K562 (cell line): ENCODE results near the gene TALDO1. TPM values are rescaled to one million over a fixed set of nuclear protein-coding genes. Genes with fewer than 3 reads are reported as not detected.

Source experiments
- CBX1 ChIP-seq: sonication (generic); IDR thresholded peaks from 2 replicates; pipeline ENCODE4 v1.6.1; 2016; ENCODE audit warnings: antibody characterized with exemption, low read depth, mild to moderate bottlenecking
- CTCF ChIP-seq, 3 experiments: IDR thresholded peaks in 2 of 3; conservative IDR thresholded peaks in 1 of 3; 2 replicates each; pipeline ENCODE4 v1.5.1; 2011 to 2012; ENCODE audit warnings: low read length in 3 of 3, mild to moderate bottlenecking in 3 of 3, control low read depth in 2 of 3, improper control_type of control experiment in 1 of 3, inconsistent platforms in 1 of 3, low read depth in 1 of 3, mixed read lengths in 1 of 3, moderate library complexity in 1 of 3; ENCODE audit not compliant: insufficient read depth in 2 of 3
- HMGN3 ChIP-seq: IDR thresholded peaks from 2 replicates; pipeline ENCODE4 v1.6.1; 2011; ENCODE audit warnings: borderline replicate concordance, low read depth, mild to moderate bottlenecking, mixed read lengths, low read length; ENCODE audit not compliant: insufficient read length; ENCODE audit errors: extremely low read depth
- POLR2B ChIP-seq: fragments of 450-650 bp; IDR thresholded peaks from 2 replicates; pipeline ENCODE4 v1.6.1; 2018; ENCODE audit warnings: low read depth; ENCODE audit not compliant: partially characterized antibody
- ZFP91 ChIP-seq: sonication (generic); formaldehyde crosslinking; IDR thresholded peaks from 2 replicates; pipeline ENCODE4 v1.8.0; 2022; ENCODE audit warnings: mild to moderate bottlenecking, missing genetic modification reagents
- ZNF511 ChIP-seq: sonication (generic); formaldehyde crosslinking; IDR thresholded peaks from 2 replicates; pipeline ENCODE4 v1.8.0; 2022; ENCODE audit warnings: mild to moderate bottlenecking, missing genetic modification reagents
- polyA plus RNA-seq, 8 experiments: library from polyadenylated mRNA; depleted of rRNA in 4 of 8; stranded (reverse) in 5 of 8; unstranded in 3 of 8; fragments of >200 nt; fragmentation: Nextera tagmentation in 2 of 8; fragmentation: Illumina TruSeq in 1 of 8; extraction: Ambion mirVana in 2 of 8; extraction: Trizol in 1 of 8; gene quantifications; 2 replicates each; pipeline versions ENCODE4 v1.2.1 to v1.2.3, GENCODE V29; 2011 to 2014; ENCODE audit warnings: inconsistent platforms in 1 of 8, missing spikeins in 1 of 8
- total RNA-seq, 7 experiments: library from RNA; depleted of rRNA in 6 of 7; stranded (reverse); fragments of >200 nt in 6 of 7; fragmentation: Illumina TruSeq in 2 of 7; extraction: Trizol in 2 of 7; gene quantifications; 2 replicates each; pipeline versions ENCODE4 v1.2.1 to v1.2.3, GENCODE V29; 2011 to 2021; ENCODE audit warnings: low replicate concordance in 1 of 7
- TF ChIP-seq, protein P1 (sequence below): fragments of 450-650 bp; formaldehyde crosslinking; IDR thresholded peaks from 2 replicates; pipeline ENCODE4 v1.4.0; 2020; ENCODE audit warnings: mild to moderate bottlenecking, moderate library complexity
- TF ChIP-seq, protein P2 (sequence below): fragments of 450-650 bp; IDR thresholded peaks from 2 replicates; pipeline ENCODE4 v1.6.1; 2016; ENCODE audit warnings: mild to moderate bottlenecking, moderate library complexity

TALDO1 gene
- total and polyA plus RNA-seq, 9 of the 15 experiments (the other 6 are each of a cell fraction or from before 2014, with no cell fraction given) = 260 to 541 (median 441) TPM

DNA sequence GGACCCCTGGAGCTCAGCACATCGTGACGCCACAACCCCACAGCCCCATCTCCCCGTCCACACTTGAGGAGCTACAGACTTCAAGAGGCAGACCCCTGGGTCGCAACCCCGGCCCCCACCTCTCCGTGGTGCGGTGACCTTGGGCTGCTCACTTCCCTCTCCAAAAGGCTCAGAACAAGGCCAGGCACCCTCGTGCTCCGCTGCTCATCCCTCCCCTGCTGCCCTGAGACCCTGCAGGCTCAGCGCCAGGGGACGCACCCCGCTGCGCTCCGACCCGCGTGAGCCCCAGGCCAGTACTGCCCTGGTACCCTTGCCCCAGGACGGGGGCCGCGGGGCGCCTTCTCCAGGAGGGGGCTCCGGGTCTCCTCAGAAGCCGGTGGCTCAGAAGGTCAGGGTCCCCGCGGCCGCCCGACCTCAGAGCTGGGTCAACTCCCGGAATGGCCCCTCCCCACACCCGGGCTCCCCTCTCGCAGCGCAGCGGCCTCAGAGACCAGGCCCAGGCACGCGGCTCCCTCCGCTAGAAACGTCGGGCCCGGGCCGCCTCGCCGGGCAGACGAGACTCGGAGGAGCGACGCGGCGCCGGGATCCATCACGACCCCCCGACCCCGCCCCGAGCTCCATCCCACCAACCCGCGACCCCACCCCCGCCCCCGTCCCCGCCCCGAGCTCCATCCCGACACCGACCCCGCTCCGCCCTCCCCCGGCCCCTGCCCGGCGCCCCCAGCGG lies 29.5 kb downstream of the TALDO1 start (continued):
- TF ChIP-seq CTCF (IDR thresholded peaks at IDR 0.05 in 2 of 3, conservative IDR thresholded peaks at IDR 0.05 in 1 of 3; ENCODE audit: insufficient read depth in 2 of 3, low read depth in 1 of 3, low read length in 3 of 3) (peak in 2 of 3 experiments; percentile 10 to 12; a peak in 2 of 6 replicates), CBX1 (no peak), ZFP91 (no peak), ZNF511 (CRISPR knock-in tag) (peak; percentile 54), HMGN3 (no peak), POLR2B (no peak)
- TF ChIP-seq, protein P1, sequence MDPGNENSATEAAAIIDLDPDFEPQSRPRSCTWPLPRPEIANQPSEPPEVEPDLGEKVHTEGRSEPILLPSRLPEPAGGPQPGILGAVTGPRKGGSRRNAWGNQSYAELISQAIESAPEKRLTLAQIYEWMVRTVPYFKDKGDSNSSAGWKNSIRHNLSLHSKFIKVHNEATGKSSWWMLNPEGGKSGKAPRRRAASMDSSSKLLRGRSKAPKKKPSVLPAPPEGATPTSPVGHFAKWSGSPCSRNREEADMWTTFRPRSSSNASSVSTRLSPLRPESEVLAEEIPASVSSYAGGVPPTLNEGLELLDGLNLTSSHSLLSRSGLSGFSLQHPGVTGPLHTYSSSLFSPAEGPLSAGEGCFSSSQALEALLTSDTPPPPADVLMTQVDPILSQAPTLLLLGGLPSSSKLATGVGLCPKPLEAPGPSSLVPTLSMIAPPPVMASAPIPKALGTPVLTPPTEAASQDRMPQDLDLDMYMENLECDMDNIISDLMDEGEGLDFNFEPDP (CRISPR knock-in tag) = no peak
- TF ChIP-seq, protein P2, sequence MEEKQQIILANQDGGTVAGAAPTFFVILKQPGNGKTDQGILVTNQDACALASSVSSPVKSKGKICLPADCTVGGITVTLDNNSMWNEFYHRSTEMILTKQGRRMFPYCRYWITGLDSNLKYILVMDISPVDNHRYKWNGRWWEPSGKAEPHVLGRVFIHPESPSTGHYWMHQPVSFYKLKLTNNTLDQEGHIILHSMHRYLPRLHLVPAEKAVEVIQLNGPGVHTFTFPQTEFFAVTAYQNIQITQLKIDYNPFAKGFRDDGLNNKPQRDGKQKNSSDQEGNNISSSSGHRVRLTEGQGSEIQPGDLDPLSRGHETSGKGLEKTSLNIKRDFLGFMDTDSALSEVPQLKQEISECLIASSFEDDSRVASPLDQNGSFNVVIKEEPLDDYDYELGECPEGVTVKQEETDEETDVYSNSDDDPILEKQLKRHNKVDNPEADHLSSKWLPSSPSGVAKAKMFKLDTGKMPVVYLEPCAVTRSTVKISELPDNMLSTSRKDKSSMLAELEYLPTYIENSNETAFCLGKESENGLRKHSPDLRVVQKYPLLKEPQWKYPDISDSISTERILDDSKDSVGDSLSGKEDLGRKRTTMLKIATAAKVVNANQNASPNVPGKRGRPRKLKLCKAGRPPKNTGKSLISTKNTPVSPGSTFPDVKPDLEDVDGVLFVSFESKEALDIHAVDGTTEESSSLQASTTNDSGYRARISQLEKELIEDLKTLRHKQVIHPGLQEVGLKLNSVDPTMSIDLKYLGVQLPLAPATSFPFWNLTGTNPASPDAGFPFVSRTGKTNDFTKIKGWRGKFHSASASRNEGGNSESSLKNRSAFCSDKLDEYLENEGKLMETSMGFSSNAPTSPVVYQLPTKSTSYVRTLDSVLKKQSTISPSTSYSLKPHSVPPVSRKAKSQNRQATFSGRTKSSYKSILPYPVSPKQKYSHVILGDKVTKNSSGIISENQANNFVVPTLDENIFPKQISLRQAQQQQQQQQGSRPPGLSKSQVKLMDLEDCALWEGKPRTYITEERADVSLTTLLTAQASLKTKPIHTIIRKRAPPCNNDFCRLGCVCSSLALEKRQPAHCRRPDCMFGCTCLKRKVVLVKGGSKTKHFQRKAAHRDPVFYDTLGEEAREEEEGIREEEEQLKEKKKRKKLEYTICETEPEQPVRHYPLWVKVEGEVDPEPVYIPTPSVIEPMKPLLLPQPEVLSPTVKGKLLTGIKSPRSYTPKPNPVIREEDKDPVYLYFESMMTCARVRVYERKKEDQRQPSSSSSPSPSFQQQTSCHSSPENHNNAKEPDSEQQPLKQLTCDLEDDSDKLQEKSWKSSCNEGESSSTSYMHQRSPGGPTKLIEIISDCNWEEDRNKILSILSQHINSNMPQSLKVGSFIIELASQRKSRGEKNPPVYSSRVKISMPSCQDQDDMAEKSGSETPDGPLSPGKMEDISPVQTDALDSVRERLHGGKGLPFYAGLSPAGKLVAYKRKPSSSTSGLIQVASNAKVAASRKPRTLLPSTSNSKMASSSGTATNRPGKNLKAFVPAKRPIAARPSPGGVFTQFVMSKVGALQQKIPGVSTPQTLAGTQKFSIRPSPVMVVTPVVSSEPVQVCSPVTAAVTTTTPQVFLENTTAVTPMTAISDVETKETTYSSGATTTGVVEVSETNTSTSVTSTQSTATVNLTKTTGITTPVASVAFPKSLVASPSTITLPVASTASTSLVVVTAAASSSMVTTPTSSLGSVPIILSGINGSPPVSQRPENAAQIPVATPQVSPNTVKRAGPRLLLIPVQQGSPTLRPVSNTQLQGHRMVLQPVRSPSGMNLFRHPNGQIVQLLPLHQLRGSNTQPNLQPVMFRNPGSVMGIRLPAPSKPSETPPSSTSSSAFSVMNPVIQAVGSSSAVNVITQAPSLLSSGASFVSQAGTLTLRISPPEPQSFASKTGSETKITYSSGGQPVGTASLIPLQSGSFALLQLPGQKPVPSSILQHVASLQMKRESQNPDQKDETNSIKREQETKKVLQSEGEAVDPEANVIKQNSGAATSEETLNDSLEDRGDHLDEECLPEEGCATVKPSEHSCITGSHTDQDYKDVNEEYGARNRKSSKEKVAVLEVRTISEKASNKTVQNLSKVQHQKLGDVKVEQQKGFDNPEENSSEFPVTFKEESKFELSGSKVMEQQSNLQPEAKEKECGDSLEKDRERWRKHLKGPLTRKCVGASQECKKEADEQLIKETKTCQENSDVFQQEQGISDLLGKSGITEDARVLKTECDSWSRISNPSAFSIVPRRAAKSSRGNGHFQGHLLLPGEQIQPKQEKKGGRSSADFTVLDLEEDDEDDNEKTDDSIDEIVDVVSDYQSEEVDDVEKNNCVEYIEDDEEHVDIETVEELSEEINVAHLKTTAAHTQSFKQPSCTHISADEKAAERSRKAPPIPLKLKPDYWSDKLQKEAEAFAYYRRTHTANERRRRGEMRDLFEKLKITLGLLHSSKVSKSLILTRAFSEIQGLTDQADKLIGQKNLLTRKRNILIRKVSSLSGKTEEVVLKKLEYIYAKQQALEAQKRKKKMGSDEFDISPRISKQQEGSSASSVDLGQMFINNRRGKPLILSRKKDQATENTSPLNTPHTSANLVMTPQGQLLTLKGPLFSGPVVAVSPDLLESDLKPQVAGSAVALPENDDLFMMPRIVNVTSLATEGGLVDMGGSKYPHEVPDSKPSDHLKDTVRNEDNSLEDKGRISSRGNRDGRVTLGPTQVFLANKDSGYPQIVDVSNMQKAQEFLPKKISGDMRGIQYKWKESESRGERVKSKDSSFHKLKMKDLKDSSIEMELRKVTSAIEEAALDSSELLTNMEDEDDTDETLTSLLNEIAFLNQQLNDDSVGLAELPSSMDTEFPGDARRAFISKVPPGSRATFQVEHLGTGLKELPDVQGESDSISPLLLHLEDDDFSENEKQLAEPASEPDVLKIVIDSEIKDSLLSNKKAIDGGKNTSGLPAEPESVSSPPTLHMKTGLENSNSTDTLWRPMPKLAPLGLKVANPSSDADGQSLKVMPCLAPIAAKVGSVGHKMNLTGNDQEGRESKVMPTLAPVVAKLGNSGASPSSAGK = peak; percentile 69
